Stimulated activated CD8-positive, alpha-beta memory T cell treated with anti-CD3 and anti-CD28 coated beads, Interleukin-12 subunit alpha, Interleukin-12 subunit beta, amount 100 ng/mL, for 24 hours (primary cell): Measurements from ENCODE around the gene PSAT1.

Experiments
- DNase-seq: peaks from one replicate; pipeline ENCODE4 v3.0.0-alpha.2; 2020; ENCODE audit errors: extremely low read depth

The PSAT1 gene

DNA sequence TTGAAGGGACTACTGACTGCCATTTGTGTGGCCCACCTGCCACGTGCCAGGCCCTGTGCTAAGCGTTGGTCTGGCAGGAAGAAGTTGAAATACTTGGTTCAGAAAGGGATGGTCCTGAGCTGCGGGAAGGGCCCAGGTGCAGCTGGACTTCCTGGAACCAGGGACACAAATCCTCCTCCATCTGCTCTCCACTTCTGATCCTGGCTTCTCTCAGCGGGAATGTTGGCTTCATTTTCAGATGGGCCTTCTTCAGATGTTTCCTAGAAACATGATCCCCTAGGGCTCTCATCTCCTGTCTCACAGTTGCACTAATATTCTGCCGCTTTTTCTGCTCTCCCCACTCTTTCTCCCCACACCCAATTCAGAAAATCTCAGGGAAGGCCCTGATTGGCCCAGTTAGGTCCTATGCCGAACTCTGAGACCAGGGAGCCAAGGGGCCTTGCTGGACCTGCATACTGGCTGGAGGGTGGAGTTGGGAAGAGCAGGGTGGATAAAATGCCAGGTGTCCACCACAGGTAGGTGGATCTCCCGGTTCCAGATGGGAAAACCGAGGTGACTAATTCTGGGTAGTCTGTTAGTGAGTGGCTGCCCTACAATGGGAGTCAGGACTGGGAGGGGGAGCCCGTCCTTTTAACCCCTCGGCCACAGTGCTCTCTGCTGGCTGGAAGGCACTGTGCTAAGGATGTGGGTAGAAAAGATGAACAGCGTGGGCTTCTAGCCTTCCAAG, 19.4 kb downstream of the PSAT1 start:
- no peak for DNase-seq

DNA sequence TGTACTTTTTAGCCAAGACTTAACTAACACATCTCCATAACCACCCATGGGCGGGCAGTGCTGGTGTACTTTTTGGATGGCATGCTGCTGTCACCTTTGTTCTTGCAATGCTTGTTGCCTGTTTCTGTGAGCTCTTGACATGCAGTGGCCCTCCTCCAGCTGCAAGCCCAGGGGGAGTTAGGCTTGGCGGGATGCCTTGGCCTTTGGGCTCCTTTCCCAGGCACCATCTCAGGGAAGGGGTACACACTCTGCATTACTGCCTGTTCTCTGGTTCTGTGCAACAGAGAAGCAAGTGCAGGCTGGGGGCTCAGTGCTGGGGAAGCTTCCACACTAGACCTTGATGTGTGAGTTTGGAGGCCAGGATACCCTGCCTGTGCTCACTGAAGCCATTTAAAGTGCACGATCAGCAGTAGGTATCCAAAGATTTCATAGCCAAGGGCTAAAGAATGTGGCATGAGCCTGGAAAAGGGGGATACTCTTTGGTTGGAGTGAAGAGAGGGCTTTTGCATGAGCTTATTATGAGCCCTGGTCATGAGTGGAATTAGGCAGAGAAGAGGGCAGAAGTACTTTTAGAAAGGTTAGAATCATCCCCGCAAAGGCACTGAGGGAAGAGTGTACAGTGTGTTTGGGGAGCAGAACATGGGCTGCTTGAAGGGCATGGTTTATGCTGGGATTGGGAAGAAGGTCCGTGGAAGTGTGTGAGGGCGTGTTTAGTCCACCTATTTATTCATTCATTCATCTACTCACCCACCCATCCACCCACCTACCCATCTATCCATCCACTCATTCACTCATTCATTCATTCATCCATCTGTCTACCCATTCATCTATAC, 22.5 kb downstream of the PSAT1 start:
- no peak for DNase-seq

DNA sequence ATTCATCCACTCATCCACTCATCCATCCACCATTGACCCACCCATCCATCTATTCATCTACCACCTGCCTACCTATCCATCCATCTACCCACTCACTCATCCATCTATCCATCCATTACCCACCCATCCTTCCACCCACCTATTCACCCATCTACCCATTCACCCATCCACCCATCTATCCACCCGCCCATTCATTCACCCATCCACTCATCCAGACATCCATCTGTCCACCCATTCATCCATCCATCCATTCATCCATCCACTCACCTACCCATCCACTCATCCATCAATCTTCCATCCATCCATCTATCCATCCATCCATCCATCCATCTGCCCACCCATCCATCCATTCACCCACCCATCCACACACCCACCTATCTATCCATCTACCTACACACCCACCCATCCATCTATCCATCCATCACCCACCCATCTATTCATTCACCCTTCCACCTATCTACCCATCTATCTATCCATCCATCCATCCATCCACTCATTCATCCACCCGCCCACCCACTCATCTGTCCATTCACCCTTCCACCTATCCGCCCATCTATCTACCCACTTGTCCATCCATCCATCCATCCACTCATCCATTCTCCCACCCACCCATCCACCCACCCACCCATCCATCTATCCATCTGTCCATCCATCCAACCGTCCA, 23.2 kb downstream of the PSAT1 start:
- no peak for DNase-seq

DNA sequence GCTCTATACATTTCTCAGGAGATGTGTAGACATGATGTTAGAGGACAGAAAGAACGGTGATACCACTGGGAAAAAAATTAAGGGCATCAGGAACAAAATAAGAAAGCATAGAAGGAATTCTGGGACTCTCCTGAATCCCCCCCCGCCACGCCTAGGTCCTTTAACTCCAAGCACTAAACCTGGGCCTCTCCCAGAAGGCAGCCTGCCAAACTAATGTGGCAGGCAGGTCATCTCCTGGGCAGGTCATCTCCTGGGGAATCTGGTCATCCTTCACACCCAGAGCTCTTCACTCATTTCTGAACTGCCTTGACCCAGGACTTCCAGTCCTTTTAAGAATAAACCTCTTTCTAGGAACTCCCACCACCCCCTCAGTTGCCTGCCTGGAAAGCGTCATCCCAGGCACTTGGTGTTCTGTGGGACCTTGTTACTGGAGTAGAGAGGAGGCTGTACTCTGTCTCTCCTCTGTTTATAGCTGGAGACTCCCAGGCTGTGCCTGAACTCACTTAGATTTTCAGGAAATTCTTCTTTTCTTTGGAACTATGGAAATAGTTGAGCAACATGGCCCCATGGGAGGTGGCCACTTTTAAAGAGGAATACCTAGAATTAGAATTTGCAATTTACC, 24.1 kb downstream of the PSAT1 start:
- DNase-seq, result no peak

DNA sequence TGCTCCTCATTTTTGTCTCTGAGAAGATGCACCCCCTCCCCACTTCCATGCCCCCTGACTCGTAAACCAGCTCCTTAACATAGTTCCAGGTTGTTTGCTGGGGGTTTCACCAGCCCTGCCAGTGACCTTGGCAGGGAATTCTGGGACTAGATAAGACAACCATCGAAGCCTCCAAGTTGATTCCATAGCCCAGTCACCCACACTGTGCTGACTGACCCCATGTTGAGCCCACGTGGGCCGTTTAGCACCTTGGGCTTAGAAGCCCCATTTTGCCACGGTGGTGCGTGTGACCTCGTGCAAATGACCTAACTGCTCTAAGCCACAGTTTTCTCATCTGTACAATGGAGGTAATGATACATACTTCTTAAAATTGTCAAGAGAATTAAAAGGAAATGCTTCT, 24.6 kb downstream of the PSAT1 start:
- DNase-seq, result no peak

DNA sequence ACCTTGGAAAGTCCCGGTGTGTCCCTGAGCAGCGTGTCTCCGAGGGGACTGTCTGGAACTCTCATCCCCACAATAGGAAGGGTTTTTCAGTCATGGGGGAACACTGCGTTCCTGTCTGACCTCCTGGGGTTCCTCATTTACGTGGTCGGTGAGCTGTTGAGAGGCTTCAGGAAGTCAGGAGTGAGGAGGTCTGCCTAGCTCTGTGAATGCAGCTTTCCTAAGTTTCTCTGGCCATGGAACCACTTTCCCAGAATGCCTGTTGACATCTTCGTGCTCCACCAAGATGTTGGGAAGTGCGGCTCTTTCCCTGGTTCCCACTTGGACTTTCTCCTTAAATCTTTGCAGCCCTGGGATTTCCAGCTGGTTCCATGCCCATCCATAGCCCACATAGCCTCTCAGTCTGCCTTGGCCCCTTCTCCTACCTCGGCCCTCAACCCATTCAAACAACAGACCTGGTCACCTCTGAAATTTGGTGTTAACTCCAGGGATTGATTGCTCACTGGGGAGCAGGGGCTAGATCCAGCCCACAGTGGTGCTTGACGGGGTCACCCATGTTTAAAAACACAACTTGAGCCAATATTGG, 27.2 kb downstream of the PSAT1 start:
- DNase-seq, result no peak

DNA sequence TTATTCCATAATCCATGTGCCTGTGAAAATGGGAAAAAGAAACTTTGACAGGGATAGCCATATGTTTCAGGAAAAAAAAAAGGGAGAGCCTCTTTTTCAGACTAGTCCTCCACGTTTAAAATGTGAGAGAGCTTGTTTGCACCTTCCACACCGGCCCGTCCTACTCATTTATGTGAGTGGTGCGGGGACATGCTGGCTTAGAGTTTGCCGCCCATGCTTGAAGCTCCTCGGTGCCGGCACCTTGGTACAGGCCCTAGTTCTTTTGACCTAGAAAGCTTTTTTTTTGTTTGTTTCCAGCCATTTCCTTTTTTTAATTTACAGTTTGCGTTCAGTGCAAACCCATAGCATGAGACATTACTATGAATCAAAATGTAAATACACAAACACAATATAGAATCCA, 27.8 kb downstream of the PSAT1 start:
- no peak for DNase-seq

DNA sequence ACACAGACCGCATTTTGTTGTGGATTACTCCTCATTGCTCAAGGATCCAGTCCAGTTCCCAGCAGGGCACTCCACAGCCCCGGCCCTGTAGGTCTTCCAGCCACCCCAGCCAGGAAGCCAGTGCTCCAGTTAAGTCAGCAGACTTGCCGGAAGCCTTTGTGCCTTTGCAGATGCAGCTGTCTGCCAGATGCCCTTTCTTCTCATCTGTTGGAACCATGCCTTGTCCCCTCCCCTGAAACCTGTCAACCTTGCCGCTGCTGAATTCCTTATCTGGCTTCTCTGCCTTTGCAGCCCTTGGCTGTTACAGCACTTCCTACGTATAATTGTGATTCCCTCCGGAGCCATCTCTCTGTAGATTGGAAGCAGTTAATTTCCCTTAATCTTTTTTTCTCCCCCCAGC, 28.4 kb downstream of the PSAT1 start:
- no peak for DNase-seq

DNA sequence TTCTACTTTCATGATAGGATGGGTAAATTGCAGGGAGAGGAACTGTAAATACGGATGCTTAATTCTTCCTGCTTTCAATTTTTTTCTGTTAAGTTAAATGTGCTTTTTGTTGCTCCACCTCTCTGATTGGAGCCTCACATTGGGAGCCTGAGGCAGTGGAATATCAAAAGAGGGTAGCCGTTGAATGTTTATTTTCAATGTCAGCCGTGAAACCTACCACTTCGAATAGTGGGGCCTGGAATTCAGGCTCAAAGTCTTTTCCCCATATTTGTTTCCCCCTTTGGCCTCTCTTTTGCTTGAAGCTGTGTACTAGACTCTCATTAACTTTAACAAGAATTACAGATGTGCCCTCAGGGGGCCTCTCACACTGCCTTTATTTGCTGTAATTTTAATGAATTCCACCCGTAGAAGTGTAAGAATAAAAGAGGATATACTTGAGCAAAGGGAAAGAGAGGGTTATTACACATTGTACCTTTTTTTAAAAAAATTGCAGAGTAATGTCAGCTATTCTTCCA, 29.0 kb downstream of the PSAT1 start:
- no peak for DNase-seq

DNA sequence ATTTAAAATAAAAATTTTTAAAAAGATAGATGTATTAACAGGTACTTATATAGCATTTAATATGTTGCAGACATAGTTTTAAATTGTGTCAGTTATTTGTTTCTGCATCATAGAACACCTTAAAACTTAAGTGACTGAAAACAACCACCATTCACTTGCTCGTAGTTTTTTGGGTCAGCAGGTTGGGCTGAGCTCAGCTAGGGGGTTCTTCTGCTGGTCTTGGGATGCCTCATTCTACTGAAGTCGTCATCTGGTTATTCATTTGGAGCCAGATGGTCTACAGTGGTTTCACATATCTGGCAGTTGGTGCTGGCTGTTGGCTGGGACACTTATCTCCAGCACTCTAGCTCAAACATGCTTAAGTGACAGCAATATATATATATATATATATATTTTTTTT, 29.6 kb downstream of the PSAT1 start:
- DNase-seq, result no peak

DNA sequence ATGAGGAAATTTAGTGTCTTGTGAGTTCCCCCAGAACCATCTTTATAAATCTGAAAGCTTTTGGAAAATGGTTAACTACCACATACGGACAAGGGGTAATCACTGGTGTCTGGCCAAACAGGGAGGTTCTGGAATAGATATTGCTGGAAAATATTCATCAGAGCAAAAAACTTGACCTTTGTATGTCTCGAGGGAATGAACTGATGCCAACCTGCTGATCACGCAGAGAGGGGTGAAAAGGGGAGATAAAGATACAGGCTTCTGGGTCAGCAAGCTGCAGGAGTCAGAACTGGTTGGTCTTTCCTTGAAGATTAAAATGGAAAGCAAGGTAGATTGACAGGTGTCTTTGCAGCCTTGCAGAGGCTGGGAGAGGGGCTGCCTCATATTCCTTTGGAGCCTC, 35.5 kb downstream of the PSAT1 start:
- DNase-seq, result no peak

DNA sequence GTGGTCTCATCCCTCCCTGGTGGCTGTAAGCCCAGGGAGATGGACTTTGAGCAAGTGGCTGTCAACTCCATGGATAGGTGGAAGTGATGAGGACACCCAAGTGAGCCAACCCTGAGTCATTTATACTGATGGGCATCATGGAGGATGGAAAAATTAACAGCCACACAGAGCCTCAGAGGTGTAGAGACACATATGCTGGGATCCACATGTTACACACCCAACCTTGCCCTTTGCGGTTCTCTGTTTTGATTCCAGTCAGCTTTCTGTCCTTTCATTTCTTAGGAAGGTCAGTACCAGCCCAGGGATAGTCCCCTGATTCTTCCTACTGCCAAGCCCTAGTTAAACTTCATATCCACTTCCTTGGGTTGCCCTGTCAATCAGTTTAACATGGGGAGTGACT, 51.9 kb downstream of the PSAT1 start:
- no peak for DNase-seq

DNA sequence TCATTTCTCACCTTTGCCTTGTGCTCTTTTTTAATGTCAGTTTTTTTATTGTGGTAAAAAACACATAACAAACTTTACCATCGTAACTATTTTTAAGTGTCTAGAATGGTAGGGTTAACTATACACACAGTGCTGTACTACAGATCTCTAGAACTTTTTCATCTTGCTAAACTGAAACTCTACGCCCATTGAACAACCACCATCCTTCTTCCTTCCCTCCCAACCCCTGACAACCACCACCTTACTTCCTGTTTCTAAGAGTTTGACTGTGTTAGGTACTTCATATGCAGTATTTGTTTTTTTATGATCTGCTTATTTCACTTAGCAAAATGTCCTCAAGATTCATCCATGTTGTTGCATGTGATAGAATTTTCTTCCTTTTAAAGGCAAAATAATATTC, 54.9 kb downstream of the PSAT1 start:
- DNase-seq, result no peak

DNA sequence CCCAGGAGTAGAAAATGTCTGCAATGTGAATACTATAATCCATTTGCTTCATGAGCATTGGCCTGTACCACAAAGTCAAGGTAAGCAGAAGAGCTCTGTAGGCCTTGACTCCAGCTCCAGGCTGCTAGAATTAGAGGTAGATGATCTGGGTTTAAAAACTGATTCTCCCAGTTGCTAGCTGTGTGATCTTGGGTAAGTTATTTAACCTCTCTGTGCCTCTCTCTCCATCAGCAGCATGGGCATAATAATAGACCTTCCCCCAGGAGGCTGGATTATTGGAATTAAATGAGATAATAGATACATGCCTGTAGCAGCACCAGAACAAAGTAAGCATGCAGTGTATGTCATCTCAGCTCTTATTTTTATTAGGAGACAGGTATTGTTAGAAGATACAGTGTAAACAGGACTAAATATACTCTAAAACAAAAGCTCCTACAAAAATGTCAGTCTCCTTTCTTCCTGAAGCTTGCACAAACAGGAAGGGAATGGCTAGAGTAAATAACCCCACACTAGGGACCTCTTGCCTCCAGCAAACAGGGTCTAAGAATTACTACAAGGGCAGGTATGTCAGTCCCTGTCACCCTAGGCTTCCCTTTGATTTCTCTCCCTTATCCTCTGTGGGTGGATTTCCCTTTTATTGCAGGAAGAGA, 57.5 kb downstream of the PSAT1 start:
- no peak for DNase-seq

DNA sequence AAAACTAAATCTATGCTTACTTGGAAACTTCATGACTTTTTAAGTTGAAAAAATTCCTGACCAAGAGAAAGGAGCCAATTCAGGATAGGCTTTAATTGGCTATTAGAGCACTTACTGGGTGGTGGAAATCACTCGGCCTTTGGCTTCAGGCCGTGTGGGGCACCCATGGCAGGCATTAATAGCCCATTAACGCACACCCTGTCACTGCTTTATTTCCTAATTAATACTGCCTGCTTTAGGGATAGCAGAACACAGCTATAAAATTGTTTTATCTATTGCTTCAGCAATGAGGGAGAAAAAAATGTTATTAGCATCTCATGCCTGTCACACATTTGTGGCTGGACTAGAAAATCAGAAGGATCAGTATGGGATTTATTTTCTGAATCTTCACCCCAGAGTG, 58.1 kb downstream of the PSAT1 start:
- no peak for DNase-seq

DNA sequence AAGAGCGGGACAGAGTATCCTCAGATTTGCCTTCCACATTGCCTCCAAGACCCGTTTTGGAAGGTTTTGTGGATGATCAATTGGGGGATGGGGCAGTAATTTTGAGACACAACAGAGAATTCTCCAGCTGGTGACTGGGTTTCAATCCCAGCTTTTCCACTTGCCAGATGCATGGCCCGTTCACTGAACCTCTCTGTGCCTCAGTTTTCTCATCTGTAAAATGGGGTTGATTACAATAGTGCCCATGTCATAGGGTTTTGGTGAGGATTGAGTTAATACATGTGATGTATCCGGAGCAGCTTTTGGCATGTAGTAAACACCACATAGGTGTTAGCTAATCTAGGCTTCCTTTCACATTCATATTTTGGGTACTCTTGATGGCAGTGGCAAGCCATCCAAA, 59.7 kb downstream of the PSAT1 start:
- no peak for DNase-seq

DNA sequence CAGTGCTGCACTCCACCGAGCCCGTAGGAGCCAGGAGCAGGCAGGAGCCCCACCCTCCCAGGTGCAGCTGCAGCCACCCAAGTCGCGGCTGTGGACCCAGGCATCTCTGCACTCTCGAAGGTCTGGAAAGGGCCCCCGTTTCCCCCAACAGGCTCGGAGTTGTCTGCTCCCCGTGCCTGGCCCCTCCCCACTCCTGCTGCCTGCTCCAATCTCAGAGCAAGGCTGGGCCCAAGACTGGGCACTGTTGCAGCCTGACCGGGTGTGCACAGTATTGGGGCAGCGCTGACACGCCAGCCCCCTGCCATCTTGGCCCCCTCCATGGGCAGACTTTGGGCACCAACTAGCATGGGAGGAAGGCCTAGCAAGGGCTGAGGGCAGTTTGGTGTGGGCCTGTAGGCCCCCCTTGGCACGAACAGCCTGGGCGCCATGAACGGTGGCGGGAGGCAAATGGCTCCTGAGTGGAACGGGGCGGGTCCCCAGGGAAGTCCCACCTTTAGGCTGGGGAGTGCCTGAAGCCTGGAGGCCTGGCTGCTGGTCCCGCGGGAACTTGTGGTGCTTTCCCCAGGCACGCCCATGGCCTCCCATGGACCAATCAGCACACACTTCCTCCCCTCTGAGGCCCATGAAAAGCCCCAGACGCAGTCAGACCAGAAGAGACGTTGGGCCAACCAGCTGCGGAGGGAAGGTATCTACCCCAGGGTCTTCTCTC, 60.4 kb downstream of the PSAT1 start:
- no peak for DNase-seq

DNA sequence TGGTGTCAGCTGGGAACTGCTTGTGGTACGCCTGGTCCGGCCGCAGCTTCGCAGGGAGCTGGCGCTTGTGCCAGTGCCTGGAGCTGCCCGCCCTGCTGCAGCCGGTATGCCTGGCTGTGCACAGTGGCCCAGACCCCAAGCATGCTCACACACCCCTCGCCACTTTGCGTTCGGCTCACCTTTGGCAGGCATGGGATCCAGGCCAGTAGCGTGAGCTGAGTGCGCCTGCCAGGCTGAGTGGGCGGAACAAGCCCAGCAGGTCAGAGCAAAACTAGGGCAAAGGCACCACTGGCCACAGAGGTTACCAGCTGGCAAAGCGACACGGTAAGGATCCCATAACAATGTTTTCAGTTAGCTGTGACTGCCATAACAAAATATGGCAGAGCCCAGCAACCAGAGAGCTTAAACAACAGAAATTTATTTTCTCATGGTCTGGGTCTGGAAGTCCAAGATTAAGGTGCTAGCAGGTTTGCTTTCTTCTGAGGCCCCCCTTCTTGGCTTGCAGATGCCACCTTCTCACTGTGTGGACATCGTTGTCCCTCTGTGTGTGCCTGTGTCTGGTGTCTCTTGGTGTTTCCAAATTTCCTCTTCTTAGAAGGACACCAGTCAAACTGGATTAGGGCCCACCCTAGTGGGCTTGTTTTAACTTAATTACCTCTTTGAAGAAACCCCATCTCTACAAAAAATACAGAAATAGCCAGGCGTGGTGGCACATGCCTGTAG, 61.6 kb downstream of the PSAT1 start:
- DNase-seq, result no peak

DNA sequence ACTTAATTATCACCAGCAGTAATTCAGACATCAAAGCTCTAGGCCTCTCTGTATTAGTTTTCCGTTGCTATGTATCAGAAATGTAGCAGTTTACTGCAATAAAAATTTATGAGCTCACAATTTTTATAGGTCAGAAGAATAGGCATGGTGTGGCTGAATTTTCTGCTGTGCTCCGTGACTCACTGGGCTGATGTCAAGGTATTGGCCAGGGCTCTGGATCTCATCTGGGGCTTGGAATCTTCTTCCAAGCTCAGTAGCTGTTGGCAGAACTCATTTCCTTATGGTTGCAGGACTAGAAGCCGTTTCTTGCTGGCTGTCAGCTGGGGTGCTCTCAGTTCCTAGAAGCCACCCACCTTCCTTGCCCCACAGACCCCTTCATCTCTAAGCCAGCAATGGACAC, 66.3 kb downstream of the PSAT1 start:
- no peak for DNase-seq
